Jurkat, Clone E6-1 (cell line): ENCODE measurements around the gene DOP1B.
"Not testable (repeated sequence)": the region's sequence is repeated elsewhere in the genome, so short reads cannot be mapped to it uniquely, and the experiment has no call there.

ENCODE experiments used
- DNase-seq: peaks from one replicate; pipeline ENCODE4 v3.0.0-alpha.2; 2011; ENCODE audit warnings: low read depth, low spot score
- H3K4me3 ChIP-seq: 2 replicates; pipeline ENCODE4 v1.5.1; 2011; ENCODE audit warnings: mild to moderate bottlenecking, low read length, control low read depth, moderate library complexity

The DOP1B gene

GRCh38 chr21:36134803-36135390 is 21.7 kb upstream of the DOP1B start, which contains the start of gene CBR3:
Gene CBR3 (plus strand): TSS chr21:36135079. CDS start chr21:36135193, 114 bp downstream.
- H3K4me3 ChIP-seq: peak within 1 kb of the TSS; percentile 58
- DNase-seq: no peak

DNA sequence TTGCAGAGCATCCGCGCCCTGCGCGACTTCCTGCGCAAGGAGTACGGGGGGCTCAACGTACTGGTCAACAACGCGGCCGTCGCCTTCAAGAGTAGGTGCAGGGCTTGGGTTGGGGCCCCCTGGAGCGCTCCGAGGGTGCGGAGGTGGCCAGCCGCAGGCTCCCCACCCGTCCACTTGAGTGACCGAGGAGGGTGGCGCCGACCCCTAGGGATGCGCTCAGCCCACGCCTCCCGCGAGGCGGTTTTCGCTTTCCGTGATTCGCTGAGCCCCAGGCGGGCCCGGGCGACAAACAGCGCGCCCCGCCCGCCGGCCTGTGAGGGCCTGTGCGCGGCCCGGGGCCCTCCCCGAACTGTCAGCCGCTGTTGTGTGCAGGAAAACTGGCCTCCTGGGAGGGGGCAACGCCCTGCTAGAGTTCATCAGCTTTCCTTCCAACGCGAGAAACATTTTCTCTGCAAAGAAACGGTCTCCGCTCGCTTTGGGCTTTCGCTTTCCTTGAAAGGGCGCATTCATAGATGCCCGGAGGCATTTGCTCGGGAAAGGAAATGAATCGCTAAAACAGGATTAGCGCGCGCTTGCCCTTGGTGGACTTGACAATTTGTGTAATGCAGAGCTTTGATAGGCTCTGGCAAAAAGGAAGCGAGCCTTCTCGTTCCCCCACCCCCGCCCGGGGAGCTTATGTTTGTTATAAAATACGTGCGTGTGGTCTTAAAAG is 21.1 kb upstream of the DOP1B start:
- H3K4me3 ChIP-seq: peak overlapping the region; percentile 58
- peak; percentile 33 for DNase-seq

GRCh38 chr21:36139791-36140190 is 16.8 kb upstream of the DOP1B start:
- H3K4me3 ChIP-seq, DNase-seq: not testable (repeated sequence)

GRCh38 chr21:36141513-36141925 is 15.1 kb upstream of the DOP1B start:
- DNase-seq: peak; percentile 90
- no peak overlapping the region for H3K4me3 ChIP-seq

- not testable (repeated sequence) for DNase-seq, H3K4me3 ChIP-seq
These were observed 12.4 kb upstream of the DOP1B start for GRCh38 chr21:36144233-36144632.

GRCh38 chr21:36145259-36145658 is 11.4 kb upstream of the DOP1B start:
- no peak overlapping the region for H3K4me3 ChIP-seq

GRCh38 chr21:36147911-36148310 is 8.7 kb upstream of the DOP1B start:
- no peak overlapping the region for H3K4me3 ChIP-seq
- no peak for DNase-seq

More at GRCh38 chr21:36145259-36145658, 11.4 kb upstream of the DOP1B start:
- DNase-seq: no peak

DNA sequence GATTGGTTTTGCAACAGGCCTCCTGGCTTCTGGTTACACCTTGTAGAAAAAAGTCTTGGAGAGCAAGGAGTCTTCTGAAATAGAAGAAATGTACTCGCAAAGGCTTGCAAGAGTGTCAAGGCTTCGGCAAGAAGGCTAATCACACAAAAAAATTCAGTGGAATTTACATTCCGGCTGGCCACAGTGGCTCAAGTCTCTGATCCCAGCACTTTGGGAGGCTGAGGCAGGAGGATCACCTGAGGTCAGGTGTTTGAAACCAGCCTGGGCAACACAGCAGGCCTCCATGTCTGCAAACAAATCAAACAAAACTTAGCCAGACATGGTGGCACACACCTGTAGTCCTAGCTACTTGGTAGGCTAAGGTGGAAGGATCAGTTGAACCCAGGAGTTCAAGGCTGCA is 7.7 kb upstream of the DOP1B start:
- no peak overlapping the region for H3K4me3 ChIP-seq
- DNase-seq: no peak

GRCh38 chr21:36149788-36150711 is 6.6 kb upstream of the DOP1B start:
- no peak overlapping the region for H3K4me3 ChIP-seq

GRCh38 chr21:36155603-36156338 is 853 bp upstream of the DOP1B start:
- DNase-seq: no peak

More at GRCh38 chr21:36149788-36150711, 6.6 kb upstream of the DOP1B start:
- peak; percentile 33 for DNase-seq

GRCh38 chr21:36156339-36156814 is 247 bp upstream of the DOP1B start:
- DNase-seq: peak; percentile 95
- H3K4me3 ChIP-seq: peak overlapping the region; percentile 67

More at GRCh38 chr21:36155603-36156338, 853 bp upstream of the DOP1B start:
- peak overlapping the region; percentile 62 for H3K4me3 ChIP-seq

DNA sequence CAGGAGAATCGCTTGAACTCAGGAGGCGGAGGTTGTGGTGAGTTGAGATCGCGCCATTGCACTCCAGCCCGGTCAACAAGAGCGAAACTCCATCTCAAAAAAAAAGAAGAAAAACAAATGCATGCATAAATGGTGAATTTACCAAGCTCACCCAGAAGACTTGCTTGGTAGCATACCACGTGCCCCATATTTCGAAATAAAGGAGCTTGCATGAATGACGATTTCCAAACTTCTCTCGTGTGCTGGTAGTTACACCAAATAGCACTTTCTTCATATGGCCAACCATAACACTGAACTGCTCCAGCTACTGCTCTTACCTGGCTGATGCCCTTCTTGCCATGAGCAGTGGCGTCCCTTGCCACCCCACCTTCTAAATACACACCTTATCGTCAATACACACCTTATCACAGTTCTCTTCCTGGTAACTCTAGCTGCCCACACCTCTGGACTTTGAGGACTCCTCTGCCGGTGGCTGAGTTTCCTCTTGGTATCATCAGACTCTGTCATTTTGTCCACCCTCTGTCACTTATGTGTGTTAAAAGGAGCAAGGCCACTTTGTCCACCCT is 2.8 kb downstream of the DOP1B start:
- H3K4me3 ChIP-seq: no peak overlapping the region
- DNase-seq: no peak

DNA sequence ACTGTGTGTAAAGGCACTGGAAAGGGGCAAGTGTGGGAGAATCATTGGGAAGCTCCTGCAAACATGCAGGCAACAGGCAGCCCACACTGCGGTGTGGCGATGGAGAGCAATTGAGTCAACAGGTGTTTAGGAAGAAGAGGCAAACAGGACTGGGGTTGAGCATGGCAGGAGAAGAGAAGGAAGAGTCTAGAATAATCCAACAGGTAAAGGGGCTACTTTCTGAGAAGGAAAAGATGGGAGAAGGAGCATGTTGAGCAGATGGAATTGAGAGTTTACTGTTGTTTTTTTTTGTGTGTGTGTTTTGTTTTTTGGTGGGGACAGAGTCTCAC is 4.2 kb downstream of the DOP1B start:
- H3K4me3 ChIP-seq: no peak overlapping the region
- no peak for DNase-seq

DNA sequence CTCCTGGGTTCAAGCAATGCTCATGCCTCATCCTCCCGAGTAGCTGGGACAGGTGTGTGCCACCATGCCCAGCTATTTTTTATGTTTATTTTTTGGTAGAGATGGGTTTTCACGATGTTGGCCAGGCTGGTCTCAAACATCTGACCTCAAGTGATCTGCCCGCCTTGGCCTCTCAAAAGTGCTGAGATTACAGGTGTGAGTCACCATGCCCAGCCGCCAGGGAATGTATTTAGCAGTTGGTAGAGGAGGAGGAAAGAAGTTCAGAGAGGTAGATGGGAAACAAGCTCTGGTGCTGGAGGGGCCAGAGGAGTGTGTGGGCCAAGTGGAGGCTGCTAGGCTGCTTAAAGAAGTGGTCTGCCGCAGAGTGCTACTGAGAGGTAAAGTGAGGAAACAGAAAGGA is 6.0 kb downstream of the DOP1B start:
- DNase-seq: no peak
- H3K4me3 ChIP-seq: no peak overlapping the region

DNA sequence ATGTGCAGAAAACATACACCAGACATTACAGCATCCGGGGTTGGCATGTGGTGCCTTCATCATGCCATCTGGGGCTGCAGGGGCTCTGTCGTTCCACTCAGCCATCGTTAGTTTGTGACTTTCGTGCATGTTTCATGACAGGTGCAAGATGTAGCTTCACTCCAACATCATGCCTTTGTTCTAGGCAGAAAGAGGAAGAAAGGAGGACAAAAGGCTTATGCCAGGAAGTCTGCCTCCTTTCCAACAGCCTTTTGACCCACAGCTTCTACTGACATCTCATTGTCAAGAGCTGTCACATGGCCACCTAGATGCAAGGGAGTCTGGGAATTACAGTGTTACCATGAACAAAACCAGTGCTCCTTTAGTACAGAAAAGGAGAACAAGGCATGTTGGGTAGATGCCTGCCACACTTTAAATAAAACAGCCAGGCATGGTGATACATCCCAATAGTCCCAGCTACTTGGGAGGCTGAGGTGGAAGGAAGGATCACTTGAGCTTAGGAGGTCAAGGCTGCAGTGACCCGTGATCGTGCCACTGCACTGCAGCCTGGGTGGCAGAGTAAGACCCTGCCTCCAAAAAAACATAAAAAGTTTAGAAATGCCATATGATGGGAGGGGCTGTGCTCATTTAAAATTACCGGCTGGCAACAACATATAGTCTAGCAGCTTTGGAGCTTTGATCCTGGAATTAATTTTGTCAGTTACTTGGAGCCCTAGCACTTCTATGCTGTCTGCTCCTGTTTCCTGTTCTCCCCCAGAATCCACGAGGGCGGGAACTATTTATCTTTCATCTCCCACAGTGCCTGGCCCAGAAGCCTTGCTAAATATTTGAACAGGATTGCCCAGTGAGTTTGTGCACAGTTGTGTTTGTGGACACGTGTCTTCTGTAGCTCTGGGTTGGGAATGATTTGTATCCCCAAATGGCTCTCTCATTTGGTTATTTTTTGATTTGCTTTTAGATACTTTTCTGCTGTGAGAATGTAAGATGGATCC is 7.4 kb downstream of the DOP1B start:
- no peak overlapping the region for H3K4me3 ChIP-seq
- DNase-seq: peak; percentile 29

- no peak for DNase-seq
- H3K4me3 ChIP-seq: no peak overlapping the region
These were observed 8.7 kb downstream of the DOP1B start for GRCh38 chr21:36165356-36165755.

DNA sequence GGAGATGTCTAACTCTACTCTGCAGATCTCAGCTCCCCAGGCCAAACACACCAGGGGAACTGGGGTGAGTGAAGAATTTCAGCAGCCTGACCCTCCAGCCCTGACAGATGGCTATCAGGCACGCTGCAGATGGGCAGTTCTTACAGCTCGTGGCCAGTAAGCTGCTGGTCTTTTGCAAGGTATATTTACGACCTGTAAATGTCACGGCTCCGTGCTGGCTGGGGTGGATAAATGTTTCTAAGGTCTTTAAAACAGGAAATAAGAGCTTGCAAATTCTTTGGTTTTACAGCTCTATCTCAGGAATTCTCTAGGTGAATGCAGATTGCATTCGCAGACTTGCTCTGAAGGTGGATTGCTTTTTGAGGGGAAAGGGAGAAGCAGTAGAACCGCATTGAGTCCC is 10.1 kb downstream of the DOP1B start:
- no peak overlapping the region for H3K4me3 ChIP-seq
- no peak for DNase-seq

- no peak overlapping the region for H3K4me3 ChIP-seq
- DNase-seq: no peak
These were observed 10.9 kb downstream of the DOP1B start for GRCh38 chr21:36167541-36167940.
